OCI-LY7 (cell line): ENCODE data around the gene MTHFD1. TPM values are rescaled to one million over a fixed set of nuclear protein-coding genes. Genes with fewer than 3 reads are reported as not detected.

Experiments
- BruUV-seq: library from RNA; stranded (reverse); fragments of 400-500 nt; replicated peaks from 2 replicates; lab custom pipeline; 2021; lab: Mats Ljungman, UMichigan
- CTCF ChIA-PET: fragments of 300-600 bp; sonication (Branson Sonifier 250); formaldehyde crosslinking; loops from one replicate; lab custom pipeline; 2022; ENCODE audit warnings: antibody characterized with exemption; ENCODE audit not compliant: unreplicated experiment; lab: Charles Lee
- POLR2A ChIA-PET: fragments of 300-600 bp; sonication (Branson Sonifier 250); formaldehyde crosslinking; loops from one replicate; lab custom pipeline; 2022; ENCODE audit warnings: antibody characterized with exemption; lab: Charles Lee
- DNase-seq: peaks from one replicate; pipeline ENCODE4 v3.0.0-alpha.2; 2015; ENCODE audit warnings: low spot score
- H2AFZ ChIP-seq: fragments of 200-600 bp; sonication (generic), shearing (Covaris generic); 2 replicates; pipeline ENCODE4 v1.6.1; 2014; ENCODE audit warnings: mild to moderate bottlenecking, antibody characterized with exemption, low read length, moderate library complexity
- H3K27ac ChIP-seq: fragments of 200-600 bp; sonication (generic); 2 replicates; pipeline ENCODE4 v1.5.1; 2014; ENCODE audit warnings: mixed run types, low read depth, mild to moderate bottlenecking, moderate library complexity, low read length, inconsistent platforms; ENCODE audit not compliant: poor library complexity, severe bottlenecking
- H3K36me3 ChIP-seq: fragments of 200-600 bp; sonication (generic); 2 replicates; pipeline ENCODE4 v1.6.1; 2014; ENCODE audit warnings: mild to moderate bottlenecking, antibody characterized with exemption, low read length, moderate library complexity, mixed read lengths; ENCODE audit not compliant: insufficient read depth
- H3K4me1 ChIP-seq: fragments of 200-600 bp; sonication (generic); 2 replicates; pipeline ENCODE4 v1.5.1; 2014; ENCODE audit warnings: mild to moderate bottlenecking, low read length; ENCODE audit not compliant: insufficient read depth, poor library complexity, severe bottlenecking
- H3K4me2 ChIP-seq: fragments of 200-600 bp; sonication (generic); 2 replicates; pipeline ENCODE4 v1.6.1; 2014; ENCODE audit warnings: mild to moderate bottlenecking, low read length
- H3K4me3 ChIP-seq: fragments of 200-600 bp; sonication (generic); 2 replicates; pipeline ENCODE4 v1.5.1; 2014; ENCODE audit warnings: mild to moderate bottlenecking, low read depth, low read length; ENCODE audit not compliant: poor library complexity, severe bottlenecking
- H3K79me2 ChIP-seq: fragments of 200-600 bp; sonication (generic); 2 replicates; pipeline ENCODE4 v1.6.1; 2016; ENCODE audit warnings: low read depth, mild to moderate bottlenecking, low read length, moderate library complexity, mixed read lengths; ENCODE audit not compliant: insufficient read depth
- H3K9me2 ChIP-seq: fragments of 200-600 bp; sonication (generic); 2 replicates; pipeline ENCODE4 v1.6.1; 2016; ENCODE audit warnings: mild to moderate bottlenecking, low read length, mixed read lengths; ENCODE audit not compliant: insufficient read depth
- H3K9me3 ChIP-seq: fragments of 200-600 bp; sonication (generic); 2 replicates; pipeline ENCODE4 v1.6.1; 2014; ENCODE audit warnings: mild to moderate bottlenecking, mixed run types, low read length, mixed read lengths
- H4K20me1 ChIP-seq: fragments of 200-600 bp; sonication (generic); 2 replicates; pipeline ENCODE4 v1.6.1; 2014; ENCODE audit warnings: mild to moderate bottlenecking, antibody characterized with exemption, low read length, moderate library complexity, mixed read lengths; ENCODE audit not compliant: insufficient read depth
- EZH2phosphoT487 ChIP-seq: fragments of 200-600 bp; sonication (generic); IDR thresholded peaks from 2 replicates; pipeline ENCODE4 v1.6.1; 2018; ENCODE audit warnings: low read depth, borderline replicate concordance, mild to moderate bottlenecking, mixed run types, antibody characterized with exemption, low read length, moderate library complexity, mixed read lengths
- intact Hi-C: fragments of 100-400 bp; cut with micrococcal nuclease; formaldehyde crosslinking; loops from one replicate; pipeline ENCODE4 v1.10.0; 2022; ENCODE audit not compliant: unreplicated experiment
- total RNA-seq, 2 experiments: library from RNA; depleted of rRNA in 1 of 2; stranded (reverse); fragments of >200 nt in 1 of 2; shearing (Covaris generic) in 1 of 2; gene quantifications; 2 replicates each; pipeline ENCODE4 v1.2.3, GENCODE V29; 2014 to 2022
- TF ChIP-seq, protein P1 (sequence below): fragments of 200-600 bp; sonication (generic); conservative IDR thresholded peaks from 2 replicates; pipeline ENCODE4 v1.5.1; 2014; ENCODE audit warnings: mild to moderate bottlenecking, antibody characterized with exemption, low read length, moderate library complexity, mixed read lengths

Gene MTHFD1
- total RNA-seq, 2 experiments from 2014 or later, result 73.7 to 163 TPM

- Histone ChIP-seq H3K4me2 (peak overlapping the region; percentile 99), H3K9me2 (no peaks in the 10 kb centered on the region), H3K79me2 (peaks cover 77% of the 10 kb centered on the region), H3K36me3 (peaks cover 3% of the 10 kb centered on the region; the same call in 1 of the 2 replicates), H3K9me3 (no peaks in the 10 kb centered on the region), H4K20me1 (peaks cover 45% of the 10 kb centered on the region), H3K4me3 (peak overlapping the region; percentile 87), H3K4me1 (peaks cover 55% of the 10 kb centered on the region), H2AFZ (no peak overlapping the region), H3K27ac (peak overlapping the region; percentile 5)
- no peak for TF ChIP-seq EZH2phosphoT487
- TF ChIP-seq, protein P1, sequence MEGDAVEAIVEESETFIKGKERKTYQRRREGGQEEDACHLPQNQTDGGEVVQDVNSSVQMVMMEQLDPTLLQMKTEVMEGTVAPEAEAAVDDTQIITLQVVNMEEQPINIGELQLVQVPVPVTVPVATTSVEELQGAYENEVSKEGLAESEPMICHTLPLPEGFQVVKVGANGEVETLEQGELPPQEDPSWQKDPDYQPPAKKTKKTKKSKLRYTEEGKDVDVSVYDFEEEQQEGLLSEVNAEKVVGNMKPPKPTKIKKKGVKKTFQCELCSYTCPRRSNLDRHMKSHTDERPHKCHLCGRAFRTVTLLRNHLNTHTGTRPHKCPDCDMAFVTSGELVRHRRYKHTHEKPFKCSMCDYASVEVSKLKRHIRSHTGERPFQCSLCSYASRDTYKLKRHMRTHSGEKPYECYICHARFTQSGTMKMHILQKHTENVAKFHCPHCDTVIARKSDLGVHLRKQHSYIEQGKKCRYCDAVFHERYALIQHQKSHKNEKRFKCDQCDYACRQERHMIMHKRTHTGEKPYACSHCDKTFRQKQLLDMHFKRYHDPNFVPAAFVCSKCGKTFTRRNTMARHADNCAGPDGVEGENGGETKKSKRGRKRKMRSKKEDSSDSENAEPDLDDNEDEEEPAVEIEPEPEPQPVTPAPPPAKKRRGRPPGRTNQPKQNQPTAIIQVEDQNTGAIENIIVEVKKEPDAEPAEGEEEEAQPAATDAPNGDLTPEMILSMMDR, result no peak
- intact Hi-C loops, result loop anchor here (10.0 kb wide), 1 partner anchor 782 kb away; the partner anchor contains the start of gene SGPP1
- no TSS peak for BruUV-seq
- CTCF ChIA-PET, result no interaction called here
- POLR2A ChIA-PET, result interaction anchor here (2.1 kb wide), 1 partner anchor 10 kb away, joined by 5 read pairs; no protein-coding TSS in a partner anchor
- peak; percentile 25 for DNase-seq
Observed at GRCh38 chr14:64506721-64507120, 118.6 kb downstream of the MTHFD1 start.

- no peak for DNase-seq
- no peak overlapping the region for H2AFZ ChIP-seq
- no peak overlapping the region for H3K27ac ChIP-seq
- H3K4me1 ChIP-seq, result peaks cover 51% of the 10 kb centered on the region
- H3K79me2 ChIP-seq, result peaks cover 77% of the 10 kb centered on the region
- peaks cover 48% of the 10 kb centered on the region for H4K20me1 ChIP-seq
- no TSS peak for BruUV-seq
- intact Hi-C loops, result loop anchor here (10.0 kb wide), 1 partner anchor 783 kb away; the partner anchor contains the start of gene SGPP1
- H3K9me2 ChIP-seq, result no peaks in the 10 kb centered on the region
- ChIA-PET CTCF (interaction anchor here (0.7 kb wide), 1 partner anchor 10 kb away, joined by 3 read pairs; no protein-coding TSS in a partner anchor), POLR2A (no interaction called here)
- peaks cover 11% of the 10 kb centered on the region; the same call in 1 of the 2 replicates for H3K36me3 ChIP-seq
- no peaks in the 10 kb centered on the region for H3K9me3 ChIP-seq
- peak overlapping the region; percentile 87 for H3K4me3 ChIP-seq
- H3K4me2 ChIP-seq, result peak overlapping the region; percentile 99
- TF ChIP-seq, protein P1, result no peak
Observed at GRCh38 chr14:64507376-64508156, 119.4 kb downstream of the MTHFD1 start.
